Smooth muscle cell of the brain vasculature (primary cell): ENCODE results near the gene MICU1.
"Not testable (repeated sequence)": the region's sequence is repeated elsewhere in the genome, so short reads cannot be mapped to it uniquely, and the experiment has no call there.

Experiments used
- DNase-seq: peaks from one replicate; pipeline ENCODE4 v3.0.0-alpha.2; 2012; ENCODE audit warnings: low read depth, low spot score

Gene MICU1

GRCh38 chr10:72506474-72506873, 119.4 kb downstream of the MICU1 start:
- DNase-seq: no peak

GRCh38 chr10:72505435-72505834, 120.4 kb downstream of the MICU1 start:
- DNase-seq: no peak

GRCh38 chr10:72503694-72504438, 122.0 kb downstream of the MICU1 start:
- DNase-seq: no peak

GRCh38 chr10:72503241-72503640, 122.6 kb downstream of the MICU1 start:
- no peak for DNase-seq

- no peak for DNase-seq
Measured at GRCh38 chr10:72502581-72502980, 123.3 kb downstream of the MICU1 start.

- no peak for DNase-seq
Measured at GRCh38 chr10:72499701-72500100, 126.2 kb downstream of the MICU1 start.

- DNase-seq: no peak
Measured at GRCh38 chr10:72490951-72491350, 134.9 kb downstream of the MICU1 start.

GRCh38 chr10:72487521-72487920, 138.4 kb downstream of the MICU1 start:
- no peak for DNase-seq

- no peak for DNase-seq
Measured at GRCh38 chr10:72487116-72487515, 138.8 kb downstream of the MICU1 start.

- no peak for DNase-seq
Measured at GRCh38 chr10:72485701-72486100, 140.2 kb downstream of the MICU1 start.

- no peak for DNase-seq
Measured at GRCh38 chr10:72484521-72484920, 141.4 kb downstream of the MICU1 start.

- no peak for DNase-seq
Measured at GRCh38 chr10:72483471-72483870, 142.4 kb downstream of the MICU1 start.

- no peak for DNase-seq
Measured at GRCh38 chr10:72480861-72481260, 145.0 kb downstream of the MICU1 start.

GRCh38 chr10:72477463-72477862, 148.4 kb downstream of the MICU1 start:
- no peak for DNase-seq

GRCh38 chr10:72472306-72472705, 153.6 kb downstream of the MICU1 start:
- DNase-seq: no peak

- DNase-seq: no peak
Measured at GRCh38 chr10:72470666-72471065, 155.2 kb downstream of the MICU1 start.

- not testable (repeated sequence) for DNase-seq
Measured at GRCh38 chr10:72467064-72467463, 158.8 kb downstream of the MICU1 start.

- no peak for DNase-seq
Measured at GRCh38 chr10:72466018-72466417, 159.9 kb downstream of the MICU1 start.

GRCh38 chr10:72464438-72464837, 161.4 kb downstream of the MICU1 start:
- no peak for DNase-seq

- DNase-seq: no peak
Measured at GRCh38 chr10:72462261-72462660, 163.6 kb downstream of the MICU1 start.

- DNase-seq: no peak
Measured at GRCh38 chr10:72461085-72461484, 164.8 kb downstream of the MICU1 start.

GRCh38 chr10:72460284-72460876, 165.5 kb downstream of the MICU1 start:
- DNase-seq: no peak

GRCh38 chr10:72459301-72459700, 166.6 kb downstream of the MICU1 start:
- no peak for DNase-seq
